Psoas muscle (tissue), 8 donors: ENCODE measurements around the gene KRTAP21-1. TPM values are rescaled to one million over a fixed set of nuclear protein-coding genes. Genes with fewer than 3 reads are reported as not detected.

Experiments used
- ATAC-seq, 4 donors: fragments of 200-7000 bp; cut with Tn5 transposase; one replicate each; pipeline ENCODE4 v1.9.1; 2020; ENCODE audit warnings: moderate library complexity in 3 of 4, mild to moderate bottlenecking in 2 of 4
- DNase-seq, 2 donors: peaks; one replicate each; pipeline ENCODE4 v3.0.0-alpha.2; 2020
- H3K27ac ChIP-seq: fragments of 200-600 bp; one replicate; pipeline ENCODE4 v1.8.0; 2022
- H3K27me3 ChIP-seq, 3 donors: fragments of 200-600 bp in 1 of 3; one replicate each; pipeline versions ENCODE4 v1.6.1 to v1.8.0; 2013 to 2022; ENCODE audit warnings: low read length in 2 of 3, mild to moderate bottlenecking in 2 of 3, moderate library complexity in 1 of 3; ENCODE audit not compliant: insufficient read depth in 3 of 3
- H3K36me3 ChIP-seq, 2 donors: fragments of 200-600 bp in 1 of 2; one replicate each; pipeline versions ENCODE4 v1.6.1 to v1.8.0; 2013 to 2022; ENCODE audit warnings: low read depth in 1 of 2, mild to moderate bottlenecking in 1 of 2, moderate library complexity in 1 of 2; ENCODE audit not compliant: insufficient read depth in 1 of 2
- H3K4me1 ChIP-seq: fragments of 200-600 bp; one replicate; pipeline ENCODE4 v1.8.0; 2022
- H3K4me3 ChIP-seq: fragments of 200-600 bp; one replicate; pipeline ENCODE4 v1.8.0; 2022; ENCODE audit warnings: mild to moderate bottlenecking
- H3K9me3 ChIP-seq: fragments of 200-600 bp; one replicate; pipeline ENCODE4 v1.8.0; 2022
- CTCF ChIP-seq: fragments of 200-600 bp; IDR thresholded peaks from one replicate; pipeline ENCODE4 v1.8.0; 2022; ENCODE audit warnings: antibody characterized with exemption
- WGBS, 3 donors: extraction: QIAGEN DNeasy Blood & Tissue Kit; methylation state at CpG; one replicate each; pipeline versions ENCODE4 v1.1.6 to v1.1.7; 2013; 5-methylcytosine and 5-hydroxymethylcytosine counted together
- intact Hi-C, 2 donors: fragments of 100-400 bp; cut with DNase I; formaldehyde crosslinking; loops; one replicate each; pipeline versions ENCODE4 v1.11.0 to v1.14.2; 2022
- polyA plus RNA-seq, 3 donors: library from polyadenylated mRNA; stranded (reverse); fragments of 200-250 nt; gene quantifications; one replicate each; pipeline ENCODE4 v1.2.3, GENCODE V29; 2013
- total RNA-seq, 4 donors: library from RNA; stranded (reverse); fragmentation: NEBNext Ultra II Directional in 2 of 4; extraction: Animal tissue kit (Norgen Biotek cat#: 25700) in 2 of 4; gene quantifications; one replicate each; pipeline versions ENCODE4 v1.2.1 to v1.2.4, GENCODE V29; 2021 to 2023
- donor health status: healthy with polysubstance abuse.
- donor health status: DM: no; HTN: no; CAD: no; lungs with moderate emphysema.
- donor health status: Bipolar disorder and iron deficiency.
- donor health status: healthy.
- donor health status: DM: yes; HTN: yes; CAD: no.
- donor health status: DM: no; HTN: no; CAD: no.
- donor health status: DM: no; HTN: no; CAD: no.
- donor health status: DM: yes; HTN: yes; CAD: no.

KRTAP21-1 gene
- total and polyA plus RNA-seq, 7 donors: not detected

GRCh38 chr21:30760776-30761175 lies 5.5 kb upstream of the KRTAP21-1 start:
- Histone ChIP-seq H3K27ac (no peak overlapping the region), H3K27me3 (no peaks in the 10 kb centered on the region), H3K36me3 (no peaks in the 10 kb centered on the region), H3K4me1 (no peaks in the 10 kb centered on the region), H3K4me3 (no peak overlapping the region), H3K9me3 (no peaks in the 10 kb centered on the region)
- no peak for TF ChIP-seq CTCF
- intact Hi-C loops: no loop called here
- ATAC-seq (no peak), DNase-seq (no peak)
- WGBS, 3 donors: 61 to 77% (median 68%) methylated on average over 2 of the region's 2 CpGs

- intact Hi-C loops: no loop called here
- TF ChIP-seq CTCF: no peak
- H3K27ac ChIP-seq: no peak overlapping the region
- H3K4me1 ChIP-seq: no peaks in the 10 kb centered on the region
- H3K9me3 ChIP-seq: no peaks in the 10 kb centered on the region
- ATAC-seq (no peak), DNase-seq (no peak)
- no peak overlapping the region for H3K4me3 ChIP-seq
- no peaks in the 10 kb centered on the region for H3K27me3 ChIP-seq
- 48 to 64% (median 53%) methylated on average over 2 of the region's 2 CpGs for WGBS, 3 donors
- H3K36me3 ChIP-seq: no peaks in the 10 kb centered on the region
Observed at GRCh38 chr21:30758306-30758705, 3.1 kb upstream of the KRTAP21-1 start.

DNA sequence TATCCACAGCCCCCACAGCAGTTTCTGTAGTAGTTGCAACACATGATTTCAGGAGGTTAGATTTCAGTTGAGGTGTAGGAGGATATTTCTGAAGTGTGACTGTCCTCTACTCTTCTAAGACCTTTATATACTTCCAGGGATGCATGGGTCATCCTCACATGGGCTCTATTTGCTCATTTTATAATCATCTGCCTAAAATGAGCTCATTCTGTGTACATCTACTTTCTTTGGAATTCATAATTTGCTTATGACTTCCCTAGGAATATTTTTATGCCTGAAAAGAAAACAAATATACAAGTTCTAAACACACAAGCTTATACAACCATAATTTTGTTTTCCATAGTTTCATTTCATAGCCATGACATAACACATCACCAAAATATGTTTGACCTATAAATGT lies 8.1 kb downstream of the KRTAP21-1 start, which contains the start of gene KRTAP21-2:
TSS of gene KRTAP21-2 (minus strand) at position 101 of the 400 bp plus-strand sequence. CDS start at position 44, 57 bp downstream.
- no peak for DNase-seq
- no peak within 1 kb of the TSS for H3K4me3 ChIP-seq
- no peaks in the 10 kb centered on the region for H3K9me3 ChIP-seq
- intact Hi-C loops: no loop called here
- H3K27me3 ChIP-seq: no peaks in the 10 kb centered on the region
- no peaks in the 10 kb centered on the region for H3K4me1 ChIP-seq
- no peak within 1 kb of the TSS for H3K27ac ChIP-seq
- ATAC-seq: no peak
- TF ChIP-seq CTCF: no peak
- no peaks in the 10 kb centered on the region for H3K36me3 ChIP-seq

- H3K4me3 ChIP-seq: no peak overlapping the region
- no peaks in the 10 kb centered on the region for H3K9me3 ChIP-seq
- H3K27ac ChIP-seq: no peak overlapping the region
- ATAC-seq (no peak), DNase-seq (no peak)
- H3K36me3 ChIP-seq: no peaks in the 10 kb centered on the region
- no peaks in the 10 kb centered on the region for H3K4me1 ChIP-seq
- WGBS, 3 donors: 89 to 95% (median 93%) methylated on average over 2 of the region's 2 CpGs
- intact Hi-C loops: no loop called here
- no peaks in the 10 kb centered on the region for H3K27me3 ChIP-seq
- no peak for TF ChIP-seq CTCF
Observed at GRCh38 chr21:30740462-30740861, 14.8 kb downstream of the KRTAP21-1 start.

DNA sequence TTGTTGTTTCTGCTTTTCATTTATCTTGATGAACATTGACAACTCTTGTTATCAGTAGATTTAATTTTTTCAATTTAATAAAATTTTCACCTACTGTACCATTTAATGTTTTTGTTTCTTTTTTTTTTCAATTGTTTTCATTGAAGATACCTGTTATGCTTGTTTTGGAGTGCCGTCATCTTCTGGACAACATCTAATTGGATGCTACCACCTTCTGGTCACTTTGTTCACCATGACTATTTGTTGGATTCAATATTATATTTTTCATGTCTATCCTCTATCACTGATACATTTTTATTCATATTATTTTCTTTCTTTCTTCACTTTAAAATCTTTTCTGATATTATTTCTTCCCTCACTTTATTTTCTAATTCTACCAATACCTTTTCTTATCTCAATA lies 22.2 kb downstream of the KRTAP21-1 start:
- WGBS, 3 donors: 59 to 81% (median 61%) methylated on average over 1 of the region's 1 CpG
- H3K4me1 ChIP-seq: no peaks in the 10 kb centered on the region
- H3K9me3 ChIP-seq: no peaks in the 10 kb centered on the region
- intact Hi-C loops: loop anchor here in 1 of 2 donors (10.0 kb wide), 1 partner anchor 288 kb away; the partner anchor contains the start of gene KRTAP15-1
- no peaks in the 10 kb centered on the region for H3K27me3 ChIP-seq
- DNase-seq (no peak), ATAC-seq (no peak)
- H3K4me3 ChIP-seq: no peak overlapping the region
- no peaks in the 10 kb centered on the region for H3K36me3 ChIP-seq
- TF ChIP-seq CTCF: no peak
- no peak overlapping the region for H3K27ac ChIP-seq
